Kidney (tissue), 14 donors: ENCODE results near the gene GARIN3. TPM values are rescaled to one million over a fixed set of nuclear protein-coding genes. Genes with fewer than 3 reads are reported as not detected.

Experiments used
- DNase-seq, 5 donors: peaks; one replicate each; pipeline ENCODE4 v3.0.0-alpha.2; 2013 to 2020
- FAIRE-seq: peaks from 2 replicates; lab custom pipeline; 2012; peaks lifted over from hg19 to GRCh38; lab: Jason Lieb, UNC
- H3K27ac ChIP-seq, 2 donors: one replicate each; pipeline ENCODE4 v1.7.0; 2013; ENCODE audit warnings: low read depth in 2 of 2, low read length in 2 of 2, inconsistent platforms in 1 of 2
- H3K27me3 ChIP-seq: one replicate; pipeline ENCODE4 v1.7.1; 2013; ENCODE audit warnings: low read length, inconsistent platforms; ENCODE audit not compliant: control insufficient read depth, insufficient read depth
- H3K36me3 ChIP-seq, 3 donors: one replicate each; pipeline versions ENCODE4 v1.7.0 to v1.7.1; 2013; ENCODE audit warnings: low read length in 3 of 3, control low read depth in 1 of 3, inconsistent platforms in 1 of 3; ENCODE audit not compliant: insufficient read depth in 3 of 3, control insufficient read depth in 2 of 3
- H3K4me1 ChIP-seq, 3 donors: one replicate each; pipeline versions ENCODE4 v1.7.0 to v1.7.1; 2013; ENCODE audit warnings: low read length in 3 of 3, inconsistent platforms in 1 of 3, low read depth in 1 of 3; ENCODE audit not compliant: control insufficient read depth in 2 of 3, insufficient read depth in 2 of 3
- H3K4me3 ChIP-seq, 3 donors: one replicate each; pipeline versions ENCODE4 v1.7.0 to v1.8.1; 2013; ENCODE audit warnings: low read length in 3 of 3, control low read depth in 1 of 3, inconsistent platforms in 1 of 3
- H3K9ac ChIP-seq, 3 donors: one replicate each; pipeline versions ENCODE4 v1.7.0 to v1.7.1; 2013; ENCODE audit warnings: low read length in 3 of 3, control low read depth in 1 of 3, inconsistent platforms in 1 of 3
- H3K9me3 ChIP-seq, 3 donors: one replicate each; pipeline versions ENCODE4 v1.7.0 to v1.7.1; 2013; ENCODE audit warnings: low read length in 3 of 3, control low read depth in 1 of 3, inconsistent platforms in 1 of 3; ENCODE audit not compliant: control insufficient read depth in 2 of 3, insufficient read depth in 1 of 3
- intact Hi-C: fragments of 100-400 bp; cut with DNase I; formaldehyde crosslinking; loops from one replicate; pipeline ENCODE4 v1.11.1; 2022
- polyA plus RNA-seq: library from polyadenylated mRNA; stranded (reverse); fragments of 350-450 nt; fragmentation: Illumina TruSeq; extraction: RNeasy Lipid Tissue Mini Kit (QIAGEN cat#74804); gene quantifications from one replicate; pipeline ENCODE4 v1.2.3, GENCODE V29; 2014; ENCODE audit warnings: low read depth, low replicate concordance; ENCODE audit not compliant: insufficient read depth
- total RNA-seq: library from RNA; stranded (reverse); fragmentation: NEBNext Ultra II Directional; extraction: Animal tissue kit (Norgen Biotek cat#: 25700); gene quantifications from one replicate; pipeline ENCODE4 v1.2.1, GENCODE V29; 2021
- TF ChIP-seq, protein P1 (sequence below): IDR thresholded peaks from 3 replicates; pipeline ENCODE4 v1.5.1; 2012; ENCODE audit warnings: mild to moderate bottlenecking, moderate library complexity, borderline replicate concordance; ENCODE audit not compliant: insufficient read depth; ENCODE audit errors: extremely low read depth
- donor health status: control.
- donor health status: control.
- donor health status: control.
- donor health status: control.
- donor health status: control.
- donor health status: DM: yes; HTN: yes; CAD: no.
- donor health status: Normal renal cell carcinoma (clear cell type).

The GARIN3 gene
- total and polyA plus RNA-seq, 2 donors from 2014 or later: not detected

DNA sequence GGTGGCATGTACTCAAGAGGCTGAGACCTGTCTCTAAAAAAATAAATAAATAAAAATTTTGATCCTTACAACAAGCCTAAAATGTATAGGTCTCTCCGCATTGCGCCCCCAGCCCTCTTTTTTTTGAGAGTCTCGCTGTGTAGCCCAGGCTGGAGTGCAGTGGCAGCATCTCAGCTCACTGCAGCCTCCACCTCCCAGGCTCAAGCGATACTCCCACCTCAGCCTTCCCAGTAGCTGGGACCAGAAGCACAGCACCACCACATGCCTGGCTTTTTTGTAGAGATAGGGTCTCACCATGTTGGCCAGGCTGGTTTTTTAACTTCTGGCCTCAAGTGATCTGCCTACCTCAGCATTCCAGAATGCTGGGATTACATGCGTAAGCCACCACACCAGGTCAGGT is 2.2 kb upstream of the GARIN3 start:
- intact Hi-C loops: no loop called here
- Histone ChIP-seq H3K4me3 (no peak overlapping the region), H3K9me3 (no peaks in the 10 kb centered on the region), H3K36me3 (no peaks in the 10 kb centered on the region), H3K4me1 (no peaks in the 10 kb centered on the region), H3K27me3 (no peaks in the 10 kb centered on the region), H3K9ac (no peak overlapping the region), H3K27ac (no peak overlapping the region)
- DNase-seq: no peak
- no peak for FAIRE-seq
- TF ChIP-seq, protein P1, sequence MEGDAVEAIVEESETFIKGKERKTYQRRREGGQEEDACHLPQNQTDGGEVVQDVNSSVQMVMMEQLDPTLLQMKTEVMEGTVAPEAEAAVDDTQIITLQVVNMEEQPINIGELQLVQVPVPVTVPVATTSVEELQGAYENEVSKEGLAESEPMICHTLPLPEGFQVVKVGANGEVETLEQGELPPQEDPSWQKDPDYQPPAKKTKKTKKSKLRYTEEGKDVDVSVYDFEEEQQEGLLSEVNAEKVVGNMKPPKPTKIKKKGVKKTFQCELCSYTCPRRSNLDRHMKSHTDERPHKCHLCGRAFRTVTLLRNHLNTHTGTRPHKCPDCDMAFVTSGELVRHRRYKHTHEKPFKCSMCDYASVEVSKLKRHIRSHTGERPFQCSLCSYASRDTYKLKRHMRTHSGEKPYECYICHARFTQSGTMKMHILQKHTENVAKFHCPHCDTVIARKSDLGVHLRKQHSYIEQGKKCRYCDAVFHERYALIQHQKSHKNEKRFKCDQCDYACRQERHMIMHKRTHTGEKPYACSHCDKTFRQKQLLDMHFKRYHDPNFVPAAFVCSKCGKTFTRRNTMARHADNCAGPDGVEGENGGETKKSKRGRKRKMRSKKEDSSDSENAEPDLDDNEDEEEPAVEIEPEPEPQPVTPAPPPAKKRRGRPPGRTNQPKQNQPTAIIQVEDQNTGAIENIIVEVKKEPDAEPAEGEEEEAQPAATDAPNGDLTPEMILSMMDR: no peak

DNA sequence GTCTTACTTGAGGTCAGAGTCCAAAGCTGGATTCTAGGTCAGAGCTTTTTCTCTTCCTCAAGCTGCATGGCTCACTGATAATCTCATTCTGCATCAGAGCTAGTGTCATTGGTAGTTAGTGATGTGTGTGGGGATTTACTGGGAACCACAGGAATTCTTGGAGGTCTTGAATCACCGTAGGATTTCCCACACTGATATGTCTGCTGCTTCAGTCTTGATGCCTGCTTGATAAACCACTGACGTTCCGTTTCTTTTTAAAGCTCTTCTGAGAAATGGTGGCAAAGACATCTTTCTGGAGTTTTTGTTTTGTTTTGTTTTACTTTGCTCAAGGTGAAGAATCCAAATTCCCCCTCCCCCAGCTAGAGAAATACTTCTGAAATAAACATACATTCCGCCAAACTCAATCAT is 1.2 kb upstream of the GARIN3 start:
- no peak for DNase-seq
- Histone ChIP-seq H3K9me3 (no peaks in the 10 kb centered on the region), H3K4me1 (no peaks in the 10 kb centered on the region), H3K36me3 (no peaks in the 10 kb centered on the region), H3K27ac (no peak overlapping the region), H3K9ac (no peak overlapping the region), H3K27me3 (no peaks in the 10 kb centered on the region), H3K4me3 (no peak overlapping the region)
- intact Hi-C loops: no loop called here
- no peak for FAIRE-seq
- TF ChIP-seq, protein P1: no peak

DNA sequence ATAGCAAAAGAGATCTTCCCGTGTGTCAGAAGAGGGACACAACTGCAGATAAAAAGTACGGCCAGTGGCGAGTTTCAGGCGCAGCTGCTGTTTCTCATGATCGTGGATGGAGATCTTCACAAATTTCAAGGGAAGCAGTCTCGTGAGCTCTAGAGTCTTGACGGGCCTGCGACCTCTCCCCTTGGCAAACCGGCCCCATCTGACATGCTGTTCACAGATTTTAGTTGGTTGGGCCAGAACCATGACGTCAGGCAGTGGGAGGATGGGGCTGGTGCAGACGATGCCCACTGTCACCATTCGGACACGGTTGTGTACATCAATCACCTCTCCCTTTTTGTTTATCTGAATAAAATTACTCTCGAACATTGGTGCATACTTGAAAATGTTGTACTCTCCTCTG is 396 bp downstream of the GARIN3 start:
- DNase-seq: peak in 1 of 5 donors; percentile 56
- Histone ChIP-seq H3K36me3 (no peaks in the 10 kb centered on the region), H3K4me1 (no peaks in the 10 kb centered on the region), H3K9me3 (no peaks in the 10 kb centered on the region), H3K27me3 (no peaks in the 10 kb centered on the region), H3K27ac (no peak overlapping the region), H3K4me3 (no peak overlapping the region), H3K9ac (no peak overlapping the region)
- no peak for FAIRE-seq
- intact Hi-C loops: no loop called here
- TF ChIP-seq, protein P1: no peak

DNA sequence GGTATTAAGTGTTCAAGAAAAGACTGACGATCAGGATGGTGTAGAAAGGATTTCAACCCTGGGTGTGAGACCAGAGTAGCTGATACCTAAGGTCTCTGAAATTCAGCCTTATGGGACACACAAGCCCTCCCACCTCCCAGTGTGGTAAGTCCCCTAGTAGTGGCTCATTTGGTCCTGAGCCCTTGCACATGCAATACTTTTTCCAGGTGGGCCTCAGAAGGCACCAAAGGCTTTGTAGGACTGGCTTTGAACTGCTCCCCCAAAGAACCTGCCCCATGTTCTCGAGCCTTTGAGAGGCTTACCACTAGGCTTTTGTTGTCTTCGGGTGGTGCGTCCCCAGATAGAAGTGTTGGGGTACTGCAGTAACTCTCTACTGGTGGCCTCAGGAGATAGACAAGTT is 803 bp downstream of the GARIN3 start:
- FAIRE-seq: no peak
- intact Hi-C loops: no loop called here
- no peaks in the 10 kb centered on the region for H3K4me1 ChIP-seq
- H3K9me3 ChIP-seq: no peaks in the 10 kb centered on the region
- DNase-seq: no peak
- H3K27ac ChIP-seq: no peak overlapping the region
- TF ChIP-seq, protein P1: no peak
- no peaks in the 10 kb centered on the region for H3K27me3 ChIP-seq
- no peak overlapping the region for H3K9ac ChIP-seq
- no peak overlapping the region for H3K4me3 ChIP-seq
- no peaks in the 10 kb centered on the region for H3K36me3 ChIP-seq
